Endothelial cell of umbilical vein (primary cell): ENCODE results near the gene SOX12. TPM values are rescaled to one million over a fixed set of nuclear protein-coding genes. Genes with fewer than 3 reads are reported as not detected.

ENCODE experiments used
- BruUV-seq: library from RNA; stranded (reverse); fragments of 400-500 nt; replicated peaks from 2 replicates; lab custom pipeline; 2021; lab: Mats Ljungman, UMichigan
- CTCF ChIA-PET: fragments of 300-600, 350-600 bp; sonication (Branson Sonifier 250); formaldehyde crosslinking; loops from one replicate; lab custom pipeline; 2021; ENCODE audit warnings: antibody characterized with exemption, inconsistent platforms; lab: Charles Lee
- POLR2A ChIA-PET: fragments of 300-600, 350-600 bp; sonication (Branson Sonifier 250); formaldehyde crosslinking; loops from one replicate; lab custom pipeline; 2021; ENCODE audit warnings: antibody characterized with exemption, inconsistent platforms; lab: Charles Lee
- DNase-seq: peaks from one replicate; pipeline ENCODE4 v3.0.0-alpha.2; 2011; ENCODE audit warnings: low read depth, low spot score
- FAIRE-seq: peaks from 2 replicates; lab custom pipeline; 2011; peaks lifted over from hg19 to GRCh38; lab: Jason Lieb, UNC
- H2AFZ ChIP-seq: 2 replicates; pipeline ENCODE4 v1.6.0; 2012; ENCODE audit warnings: low read depth, low read length, control low read depth, inconsistent platforms
- H3K27ac ChIP-seq: 2 replicates; pipeline ENCODE4 v1.5.1; 2011; ENCODE audit warnings: low read depth, mild to moderate bottlenecking, control low read depth, low read length, moderate library complexity; ENCODE audit not compliant: insufficient read depth
- H3K27me3 ChIP-seq, 2 experiments: 2 replicates each; pipeline versions ENCODE4 v1.6.0 to v1.6.1; 2011; ENCODE audit warnings: low read length in 2 of 2, mixed read lengths in 1 of 2; ENCODE audit not compliant: control insufficient read depth in 2 of 2, insufficient read depth in 2 of 2
- H3K36me3 ChIP-seq, 2 experiments: 2 replicates in 1 of 2; 3 replicates in 1 of 2; pipeline ENCODE4 v1.5.1; 2011; ENCODE audit warnings: low read length in 2 of 2, mild to moderate bottlenecking in 1 of 2, moderate library complexity in 1 of 2; ENCODE audit not compliant: control insufficient read depth in 2 of 2, insufficient read depth in 2 of 2; ENCODE audit errors: extremely low read depth in 1 of 2
- H3K4me1 ChIP-seq: 3 replicates; pipeline ENCODE4 v1.5.1; 2011; ENCODE audit warnings: mild to moderate bottlenecking, low read length; ENCODE audit not compliant: control insufficient read depth, insufficient read depth; ENCODE audit errors: extremely low read depth
- H3K4me2 ChIP-seq: 2 replicates; pipeline ENCODE4 v1.6.1; 2011; ENCODE audit warnings: low read length, control low read depth, mixed read lengths; ENCODE audit not compliant: insufficient read depth
- H3K4me3 ChIP-seq, 3 experiments: fragments of 200-600 bp in 1 of 3; sonication (generic), shearing (Covaris generic) in 1 of 3; replicated peaks in 1 of 3; 2 replicates each; pipeline ENCODE4 v1.5.1; 2011 to 2016; ENCODE audit warnings: control low read depth in 3 of 3, low read length in 3 of 3, mild to moderate bottlenecking in 2 of 3, inconsistent platforms in 1 of 3, low read depth in 1 of 3, moderate library complexity in 1 of 3; ENCODE audit not compliant: insufficient read depth in 1 of 3
- H3K79me2 ChIP-seq: 2 replicates; pipeline ENCODE4 v1.6.0; 2012; ENCODE audit warnings: low read length, inconsistent platforms; ENCODE audit not compliant: control insufficient read depth, insufficient read depth
- H3K9ac ChIP-seq: replicated peaks from 2 replicates; pipeline ENCODE3; 2011; ENCODE audit warnings: low read length, control low read depth; ENCODE audit not compliant: insufficient read depth; ENCODE audit errors: extremely low read depth
- H3K9me1 ChIP-seq: replicated peaks from 3 replicates; pipeline ENCODE4 v1.6.0; 2011; ENCODE audit warnings: mild to moderate bottlenecking, low read length; ENCODE audit not compliant: control insufficient read depth, insufficient read depth; ENCODE audit errors: extremely low read depth
- H3K9me3 ChIP-seq: replicated peaks from 2 replicates; pipeline ENCODE4 v1.5.1; 2012; ENCODE audit warnings: low read length, inconsistent platforms; ENCODE audit not compliant: control insufficient read depth, insufficient read depth
- H4K20me1 ChIP-seq: replicated peaks from 2 replicates; pipeline ENCODE3; 2011; ENCODE audit warnings: mild to moderate bottlenecking, low read length; ENCODE audit not compliant: control insufficient read depth, insufficient read depth; ENCODE audit errors: extremely low read depth
- EZH2 ChIP-seq: IDR thresholded peaks from 2 replicates; pipeline ENCODE4 v1.6.1; 2012; ENCODE audit warnings: borderline replicate concordance, low read depth, mild to moderate bottlenecking, moderate library complexity, low read length, inconsistent platforms; ENCODE audit not compliant: severe bottlenecking
- FOS ChIP-seq: IDR thresholded peaks from 2 replicates; pipeline ENCODE4 v1.6.1; 2011; ENCODE audit warnings: mild to moderate bottlenecking, low read length, moderate library complexity, borderline replicate concordance; ENCODE audit not compliant: insufficient read depth
- GATA2 ChIP-seq: IDR thresholded peaks from 2 replicates; pipeline ENCODE4 v1.7.0; 2011; ENCODE audit warnings: low read depth, mild to moderate bottlenecking, moderate library complexity, mixed read lengths, low read length; ENCODE audit not compliant: insufficient read length, insufficient read depth
- JUN ChIP-seq: IDR thresholded peaks from 2 replicates; pipeline ENCODE4 v1.6.1; 2011; ENCODE audit warnings: borderline replicate concordance, low read depth; ENCODE audit not compliant: insufficient read length, insufficient read depth
- MYC ChIP-seq: IDR thresholded peaks from one replicate; pipeline ENCODE4 v1.6.1; 2011; ENCODE audit warnings: mild to moderate bottlenecking, low read depth, low read length
- POLR2A ChIP-seq: IDR thresholded peaks from 2 replicates; pipeline ENCODE4 v1.6.1; 2012; ENCODE audit warnings: low read depth, mild to moderate bottlenecking, control low read depth, low read length
- POLR2AphosphoS5 ChIP-seq: IDR thresholded peaks from 2 replicates; pipeline ENCODE4 v1.6.1; 2012; ENCODE audit warnings: low read depth, mild to moderate bottlenecking, control low read depth, low read length, moderate library complexity; ENCODE audit not compliant: insufficient read depth
- dilution Hi-C: fragments of 300-500 bp; cut with MboI; formaldehyde crosslinking; loops from one replicate; pipeline ENCODE4 v1.15.0; 2019; ENCODE audit warnings: low sequenced_read_pairs; ENCODE audit not compliant: extremely low pct_ligation_motif_present
- intact Hi-C: fragments of 100-400 bp; cut with micrococcal nuclease; formaldehyde crosslinking; loops from one replicate; pipeline ENCODE4 v1.10.0; 2022
- polyA plus RNA-seq, 4 experiments: library from polyadenylated mRNA; depleted of rRNA in 3 of 4; stranded (reverse) in 3 of 4; unstranded in 1 of 4; fragments of >200 nt; gene quantifications; 2 replicates each; pipeline versions ENCODE4 v1.2.1 to v1.2.3, GENCODE V29; 2011 to 2012; ENCODE audit warnings: missing spikeins in 1 of 4
- total RNA-seq: library from RNA; stranded (reverse); gene quantifications from 2 replicates; pipeline ENCODE4 v1.2.3, GENCODE V29; 2021
- TF ChIP-seq, protein P1 (sequence below): IDR thresholded peaks from 2 replicates; pipeline ENCODE4 v1.6.1; 2011; ENCODE audit not compliant: insufficient read depth, insufficient read length
- TF ChIP-seq, protein P2 (sequence below), 2 donors: IDR thresholded peaks; 1 replicate in 1 of 2; 2 replicates in 1 of 2; pipeline ENCODE4 v1.5.1; 2011; ENCODE audit warnings: low read length in 2 of 2, mild to moderate bottlenecking in 2 of 2, moderate library complexity in 2 of 2, control low read depth in 1 of 2, inconsistent platforms in 1 of 2, low read depth in 1 of 2; ENCODE audit not compliant: insufficient read depth in 1 of 2; ENCODE audit errors: extremely low read depth in 1 of 2

Gene SOX12
- total and polyA plus RNA-seq, 2 donors (not counting 3 experiments of a cell fraction or from before 2014, with no cell fraction given) = 6.2 to 37.7 TPM

DNA sequence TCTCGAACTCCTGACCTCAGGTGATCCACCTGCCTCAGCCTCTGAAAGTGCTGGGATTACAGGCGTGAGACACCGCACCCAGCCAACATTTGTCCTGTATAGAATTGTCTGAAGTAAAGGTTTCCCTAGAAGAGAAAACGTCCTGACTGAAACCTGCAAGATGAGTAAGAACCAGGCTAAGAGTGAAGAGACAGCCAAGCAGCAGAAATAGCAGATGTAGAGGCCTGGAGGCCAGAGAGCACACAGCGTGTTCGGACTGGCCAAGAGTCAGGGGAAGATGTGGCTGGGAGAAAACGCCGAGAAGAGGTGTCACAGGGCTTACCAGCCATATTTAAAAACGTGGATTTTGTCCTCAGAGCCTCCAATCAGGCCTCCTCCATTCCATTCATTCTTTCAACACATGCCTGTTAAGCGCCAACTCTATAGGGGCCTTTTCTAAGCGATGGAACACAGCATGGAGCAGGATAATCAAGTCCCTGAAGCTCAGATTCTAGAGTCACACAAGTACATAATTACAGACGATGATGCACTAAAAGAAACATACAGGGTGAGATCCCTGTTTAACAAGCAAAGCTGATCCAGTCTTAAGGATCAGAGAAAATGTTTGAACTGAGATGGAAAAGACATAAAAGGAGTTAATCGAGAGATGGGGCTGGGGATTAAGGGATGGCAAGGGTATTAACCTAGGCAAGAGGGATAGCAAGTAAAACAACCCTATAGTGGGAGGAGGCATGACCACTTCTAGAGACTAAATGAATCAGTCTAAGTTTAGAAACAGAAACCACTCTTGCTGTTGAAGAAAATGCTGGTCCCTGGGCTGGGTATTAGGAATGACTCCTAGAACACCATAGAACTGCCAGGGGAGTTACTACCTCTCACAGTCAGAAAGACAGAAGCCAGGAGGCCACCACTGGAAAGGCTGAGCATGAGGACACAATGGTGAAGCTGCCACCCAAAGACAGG is 23.2 kb upstream of the SOX12 start:
- Histone ChIP-seq H3K9me3 (no peaks in the 10 kb centered on the region), H3K9me1 (no peaks in the 10 kb centered on the region), H3K79me2 (peaks cover 34% of the 10 kb centered on the region), H3K4me2 (no peak overlapping the region), H3K27ac (no peak overlapping the region), H3K4me1 (peaks cover 26% of the 10 kb centered on the region), H3K27me3 (no peaks in the 10 kb centered on the region), H3K4me3 (no peak overlapping the region), H4K20me1 (peaks cover 5% of the 10 kb centered on the region), H3K36me3 (no peaks in the 10 kb centered on the region), H3K9ac (no peak overlapping the region), H2AFZ (no peak overlapping the region)
- FAIRE-seq (no peak), DNase-seq (no peak)
- BruUV-seq = no TSS peak
- ChIA-PET POLR2A (interaction anchor here (0.6 kb wide), 1 partner anchor 78 kb away, joined by 5 read pairs; the partner anchor contains the start of gene TRIB3), CTCF (interaction anchor here (1.0 to 6.2 kb wide), 3 partner anchors 14 to 27 kb away, joined by 3 to 42 read pairs (median 39); partner anchors contain the start of gene SOX12)
- intact Hi-C loops = no loop called here
- dilution Hi-C loops = no loop called here
- TF ChIP-seq, protein P1, sequence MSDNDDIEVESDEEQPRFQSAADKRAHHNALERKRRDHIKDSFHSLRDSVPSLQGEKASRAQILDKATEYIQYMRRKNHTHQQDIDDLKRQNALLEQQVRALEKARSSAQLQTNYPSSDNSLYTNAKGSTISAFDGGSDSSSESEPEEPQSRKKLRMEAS = no peak
- TF ChIP-seq FOS (no peak), POLR2A (no peak), MYC (no peak), EZH2 (no peak), POLR2AphosphoS5 (no peak), JUN (no peak), GATA2 (no peak)
- TF ChIP-seq, protein P2, sequence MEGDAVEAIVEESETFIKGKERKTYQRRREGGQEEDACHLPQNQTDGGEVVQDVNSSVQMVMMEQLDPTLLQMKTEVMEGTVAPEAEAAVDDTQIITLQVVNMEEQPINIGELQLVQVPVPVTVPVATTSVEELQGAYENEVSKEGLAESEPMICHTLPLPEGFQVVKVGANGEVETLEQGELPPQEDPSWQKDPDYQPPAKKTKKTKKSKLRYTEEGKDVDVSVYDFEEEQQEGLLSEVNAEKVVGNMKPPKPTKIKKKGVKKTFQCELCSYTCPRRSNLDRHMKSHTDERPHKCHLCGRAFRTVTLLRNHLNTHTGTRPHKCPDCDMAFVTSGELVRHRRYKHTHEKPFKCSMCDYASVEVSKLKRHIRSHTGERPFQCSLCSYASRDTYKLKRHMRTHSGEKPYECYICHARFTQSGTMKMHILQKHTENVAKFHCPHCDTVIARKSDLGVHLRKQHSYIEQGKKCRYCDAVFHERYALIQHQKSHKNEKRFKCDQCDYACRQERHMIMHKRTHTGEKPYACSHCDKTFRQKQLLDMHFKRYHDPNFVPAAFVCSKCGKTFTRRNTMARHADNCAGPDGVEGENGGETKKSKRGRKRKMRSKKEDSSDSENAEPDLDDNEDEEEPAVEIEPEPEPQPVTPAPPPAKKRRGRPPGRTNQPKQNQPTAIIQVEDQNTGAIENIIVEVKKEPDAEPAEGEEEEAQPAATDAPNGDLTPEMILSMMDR (IDR thresholded peaks at IDR 0.05; ENCODE audit: extremely low read depth in 1 of 2, insufficient read depth in 1 of 2, low read depth in 1 of 2, low read length in 2 of 2) = no peak
